Measurements from ENCODE around the gene NT5C3B. TPM values are rescaled to one million over a fixed set of nuclear protein-coding genes. Genes with fewer than 3 reads are reported as not detected.
A peak's percentile ranks its signal among the peaks of the same experiment; 100 is the strongest.

Gene NT5C3B
- total RNA-seq, 2 experiments from 2014 or later = 0.16 to 12.1 TPM

- CTCF ChIA-PET (ENCODE audit: unreplicated experiment) = no interaction called here
- TF ChIP-seq EZH2phosphoT487 (IDR thresholded peaks at IDR 0.05; ENCODE audit: borderline replicate concordance, low read depth, low read length) = no peak
- TF ChIP-seq, protein P1, sequence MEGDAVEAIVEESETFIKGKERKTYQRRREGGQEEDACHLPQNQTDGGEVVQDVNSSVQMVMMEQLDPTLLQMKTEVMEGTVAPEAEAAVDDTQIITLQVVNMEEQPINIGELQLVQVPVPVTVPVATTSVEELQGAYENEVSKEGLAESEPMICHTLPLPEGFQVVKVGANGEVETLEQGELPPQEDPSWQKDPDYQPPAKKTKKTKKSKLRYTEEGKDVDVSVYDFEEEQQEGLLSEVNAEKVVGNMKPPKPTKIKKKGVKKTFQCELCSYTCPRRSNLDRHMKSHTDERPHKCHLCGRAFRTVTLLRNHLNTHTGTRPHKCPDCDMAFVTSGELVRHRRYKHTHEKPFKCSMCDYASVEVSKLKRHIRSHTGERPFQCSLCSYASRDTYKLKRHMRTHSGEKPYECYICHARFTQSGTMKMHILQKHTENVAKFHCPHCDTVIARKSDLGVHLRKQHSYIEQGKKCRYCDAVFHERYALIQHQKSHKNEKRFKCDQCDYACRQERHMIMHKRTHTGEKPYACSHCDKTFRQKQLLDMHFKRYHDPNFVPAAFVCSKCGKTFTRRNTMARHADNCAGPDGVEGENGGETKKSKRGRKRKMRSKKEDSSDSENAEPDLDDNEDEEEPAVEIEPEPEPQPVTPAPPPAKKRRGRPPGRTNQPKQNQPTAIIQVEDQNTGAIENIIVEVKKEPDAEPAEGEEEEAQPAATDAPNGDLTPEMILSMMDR (conservative IDR thresholded peaks at IDR 0.05; ENCODE audit: low read length) = no peak
- no peak for DNase-seq (ENCODE audit: low spot score)
- no peaks in the 10 kb centered on the region for H3K36me3 ChIP-seq (ENCODE audit: insufficient read depth, low read length)
- H3K9me3 ChIP-seq (ENCODE audit: low read length) = no peaks in the 10 kb centered on the region
- POLR2A ChIA-PET = no interaction called here
- intact Hi-C loops (cut with micrococcal nuclease; ENCODE audit: unreplicated experiment) = no loop called here
- H3K27ac ChIP-seq (ENCODE audit: low read depth, low read length, poor library complexity, severe bottlenecking) = no peak overlapping the region
- no peak overlapping the region for H2AFZ ChIP-seq (ENCODE audit: low read length)
- no peaks in the 10 kb centered on the region for H3K9me2 ChIP-seq (ENCODE audit: insufficient read depth, low read length)
- no peaks in the 10 kb centered on the region for H4K20me1 ChIP-seq (ENCODE audit: insufficient read depth, low read length)
- H3K4me3 ChIP-seq (ENCODE audit: low read depth, low read length, poor library complexity, severe bottlenecking) = no peak overlapping the region
- H3K79me2 ChIP-seq (ENCODE audit: insufficient read depth, low read depth, low read length) = no peaks in the 10 kb centered on the region
- BruUV-seq (replicated peaks) = no TSS peak
- H3K4me1 ChIP-seq (ENCODE audit: insufficient read depth, low read length, poor library complexity, severe bottlenecking) = no peaks in the 10 kb centered on the region
- H3K4me2 ChIP-seq (ENCODE audit: low read length) = no peak overlapping the region
Observed at GRCh38 chr17:41792845-41793783, 42.9 kb downstream of the NT5C3B start.

DNA sequence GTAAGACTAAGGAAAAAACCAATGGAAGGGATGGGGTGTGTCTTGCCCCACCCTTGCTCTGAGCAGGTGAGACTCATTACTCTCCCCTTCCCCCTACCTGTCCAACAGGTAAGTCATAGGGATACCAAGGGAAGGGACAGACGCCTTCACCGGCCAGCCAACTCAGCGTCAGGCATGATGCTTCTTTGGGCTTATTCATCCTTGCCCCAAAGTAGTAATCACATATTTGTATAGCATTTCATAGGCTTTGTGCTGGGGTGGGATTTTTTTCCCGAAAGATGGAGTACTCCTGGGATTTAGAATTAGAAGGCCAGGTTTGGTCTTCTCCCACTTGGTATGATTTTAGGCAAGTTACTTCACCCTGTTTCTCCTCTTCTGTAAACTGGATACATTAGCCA, 49.0 kb downstream of the NT5C3B start:
- TF ChIP-seq EZH2phosphoT487 (IDR thresholded peaks at IDR 0.05; ENCODE audit: borderline replicate concordance, low read depth, low read length) = no peak
- TF ChIP-seq, protein P1 (conservative IDR thresholded peaks at IDR 0.05; ENCODE audit: low read length) = no peak
- no TSS peak for BruUV-seq (replicated peaks)
- H3K27ac ChIP-seq (ENCODE audit: low read depth, low read length, poor library complexity, severe bottlenecking) = no peak overlapping the region
- ChIA-PET POLR2A (interaction anchor here (0.6 kb wide), 1 partner anchor 70 kb away, joined by 5 read pairs; no protein-coding TSS in a partner anchor), CTCF (ENCODE audit: unreplicated experiment) (interaction anchor here (0.5 to 1.5 kb wide), 3 partner anchors 9 to 296 kb away, joined by 3 to 7 read pairs (median 3); no protein-coding TSS in a partner anchor)
- H4K20me1 ChIP-seq (ENCODE audit: insufficient read depth, low read length) = no peaks in the 10 kb centered on the region
- no peaks in the 10 kb centered on the region for H3K36me3 ChIP-seq (ENCODE audit: insufficient read depth, low read length)
- no peaks in the 10 kb centered on the region for H3K9me3 ChIP-seq (ENCODE audit: low read length)
- H2AFZ ChIP-seq (ENCODE audit: low read length) = no peak overlapping the region
- no peaks in the 10 kb centered on the region for H3K9me2 ChIP-seq (ENCODE audit: insufficient read depth, low read length)
- peaks cover 24% of the 10 kb centered on the region for H3K4me1 ChIP-seq (ENCODE audit: insufficient read depth, low read length, poor library complexity, severe bottlenecking)
- no peak for DNase-seq (ENCODE audit: low spot score)
- no peaks in the 10 kb centered on the region for H3K79me2 ChIP-seq (ENCODE audit: insufficient read depth, low read depth, low read length)
- 0 out of 2 replicates have a peak overlapping the region, but pooled peaks have one; percentile 4 for H3K4me2 ChIP-seq (ENCODE audit: low read length)
- H3K4me3 ChIP-seq (ENCODE audit: low read depth, low read length, poor library complexity, severe bottlenecking) = no peak overlapping the region
- intact Hi-C loops (cut with micrococcal nuclease; ENCODE audit: unreplicated experiment) = no loop called here
